Omental fat pad (tissue), 4 donors: ENCODE measurements around the gene GRIN1. TPM values are rescaled to one million over a fixed set of nuclear protein-coding genes. Genes with fewer than 3 reads are reported as not detected.

Source experiments
- ATAC-seq: fragments of 150-250 bp; one replicate; pipeline ENCODE4 v1.9.1; 2016; ENCODE audit warnings: mild to moderate bottlenecking, moderate library complexity; ENCODE audit not compliant: low FRiP score
- DNase-seq: peaks from one replicate; pipeline ENCODE4 v3.0.0-alpha.2; 2019; ENCODE audit warnings: low spot score
- CTCF ChIP-seq, 3 donors: fragments of 450-650 bp; IDR thresholded peaks; one replicate each; pipeline ENCODE4 v1.5.1; 2016 to 2017; ENCODE audit warnings: antibody characterized with exemption in 3 of 3, mild to moderate bottlenecking in 3 of 3, moderate library complexity in 2 of 3
- total RNA-seq, 4 donors: library from RNA; depleted of rRNA; stranded (reverse); fragments of >200 nt; gene quantifications; one replicate each; pipeline ENCODE4 v1.1.0, GENCODE V29; 2016

GRIN1 gene
- total RNA-seq, 4 donors from 2014 or later: not detected

GRCh38 chr9:137204731-137205125 is 65.8 kb downstream of the GRIN1 start:
- DNase-seq (no peak), ATAC-seq (no peak)
- TF ChIP-seq CTCF (IDR thresholded peaks at IDR 0.05): no peak

GRCh38 chr9:137205126-137206069 is 66.4 kb downstream of the GRIN1 start, which contains the start of the genes NDOR1 and TMEM203:
Gene NDOR1 (plus strand): TSS chr9:137205700. CDS start chr9:137205778, 78 bp downstream.
Gene TMEM203 (minus strand): TSS chr9:137205648. CDS start chr9:137205414, 234 bp downstream.
- peak; percentile 86 for DNase-seq
- TF ChIP-seq CTCF (IDR thresholded peaks at IDR 0.05): no peak
- ATAC-seq: peak; percentile 65

DNA sequence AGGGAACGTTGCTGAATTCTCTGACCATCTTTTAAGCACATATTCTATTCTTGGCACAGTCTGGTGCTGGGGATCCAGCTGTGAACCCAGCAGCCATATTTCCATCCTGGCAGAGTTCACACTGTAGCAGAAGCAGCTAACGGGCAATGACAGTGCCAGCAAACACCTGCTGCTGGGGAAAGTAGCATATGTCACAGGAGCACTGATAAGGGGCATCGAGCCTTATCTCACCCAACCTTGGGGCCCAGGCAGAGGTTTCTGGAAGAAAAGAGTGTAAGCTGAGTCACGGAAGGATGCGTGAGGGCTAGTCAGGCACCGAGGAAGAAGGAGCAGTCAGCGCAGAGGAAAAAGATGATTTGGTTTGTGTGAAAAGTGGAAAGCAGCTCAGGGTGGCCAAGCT is 67.6 kb downstream of the GRIN1 start:
- TF ChIP-seq CTCF (IDR thresholded peaks at IDR 0.05): no peak
- DNase-seq (no peak), ATAC-seq (no peak)

DNA sequence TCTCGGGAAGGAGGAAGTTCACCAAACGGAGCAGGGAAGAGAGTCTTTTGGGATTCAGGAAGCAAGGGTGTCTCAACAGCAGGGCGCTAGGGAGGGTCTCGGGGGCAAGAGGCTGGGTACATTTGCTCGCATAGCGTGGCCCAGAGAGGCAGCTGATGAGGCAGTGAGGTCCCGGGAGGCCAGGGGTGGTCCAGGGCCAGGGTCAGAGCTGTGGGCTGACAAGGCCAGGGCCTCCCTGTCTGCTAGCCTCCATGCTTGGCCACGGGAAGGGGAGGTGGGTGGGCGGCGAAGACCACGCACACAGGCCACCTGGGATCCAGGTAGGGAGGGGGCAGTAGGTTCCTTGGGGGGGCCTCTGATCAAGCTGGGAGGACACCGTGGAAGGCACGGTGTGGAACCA is 72.6 kb downstream of the GRIN1 start:
- ATAC-seq (no peak), DNase-seq (no peak)
- TF ChIP-seq CTCF (IDR thresholded peaks at IDR 0.05): no peak

DNA sequence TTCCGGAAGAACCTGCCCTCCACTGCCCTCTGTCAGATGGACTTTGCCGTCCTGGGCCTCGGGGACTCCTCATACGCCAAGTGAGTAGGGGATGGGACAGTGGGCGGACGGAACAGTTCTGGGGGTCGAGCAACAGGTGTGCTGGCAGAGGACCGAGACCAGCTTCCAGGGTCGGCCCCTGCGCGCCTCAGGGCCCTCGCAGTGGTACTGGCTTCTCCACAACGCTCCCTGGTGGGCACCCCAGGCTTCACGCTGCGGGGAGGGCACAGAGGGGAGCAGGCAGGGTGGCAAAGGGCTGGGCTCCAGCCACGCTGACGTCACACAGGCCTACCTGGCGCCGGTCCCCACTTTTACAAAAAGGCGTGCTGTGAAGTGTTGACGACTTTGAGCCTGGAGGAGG is 73.6 kb downstream of the GRIN1 start:
- ATAC-seq: no peak

GRCh38 chr9:137213160-137214060 is 74.5 kb downstream of the GRIN1 start:
- TF ChIP-seq CTCF (IDR thresholded peaks at IDR 0.05): no peak
- DNase-seq: no peak
- ATAC-seq: no peak

More for the DNA sequence above, 73.6 kb downstream of the GRIN1 start:
- TF ChIP-seq CTCF (IDR thresholded peaks at IDR 0.05): no peak
- DNase-seq: no peak
